ENCODE results near the gene LARP4B. TPM values are rescaled to one million over a fixed set of nuclear protein-coding genes. Genes with fewer than 3 reads are reported as not detected.

The LARP4B gene
- polyA plus RNA-seq, 1 donor (not counting 4 experiments of a cell fraction or from before 2014, with no cell fraction given) = 39.4 TPM

GRCh38 chr10:792792-793100, 138.8 kb downstream of the LARP4B start:
- FAIRE-seq = no peak

GRCh38 chr10:792083-792791, 139.3 kb downstream of the LARP4B start:
- no peak overlapping the region for H3K4me3 ChIP-seq (ENCODE audit: control insufficient read depth in 2 of 3, extremely low read depth in 1 of 3, insufficient read depth in 2 of 3, low read depth in 1 of 3, low read length in 3 of 3)
- dilution Hi-C loops (cut with MboI; ENCODE audit: extremely low pct_ligation_motif_present, low sequenced_read_pairs) = no loop called here
- H4K20me1 ChIP-seq (ENCODE audit: control insufficient read depth, extremely low read depth, insufficient read depth, low read length) = no peaks in the 10 kb centered on the region
- no peaks in the 10 kb centered on the region for H3K79me2 ChIP-seq (ENCODE audit: control insufficient read depth, insufficient read depth, low read length)
- no peaks in the 10 kb centered on the region for H3K27me3 ChIP-seq (ENCODE audit: control insufficient read depth, extremely low read depth, insufficient read depth, low read length)
- H3K36me3 ChIP-seq (ENCODE audit: control insufficient read depth in 2 of 2, extremely low read depth in 1 of 2, insufficient read depth in 2 of 2, low read length in 2 of 2) = no peaks in the 10 kb centered on the region
- H3K4me1 ChIP-seq (ENCODE audit: control insufficient read depth, extremely low read depth, insufficient read depth, low read length) = no peaks in the 10 kb centered on the region
- H3K9ac ChIP-seq (ENCODE audit: control insufficient read depth, extremely low read depth, insufficient read depth, low read length) = no peak overlapping the region
- FAIRE-seq (no peak), DNase-seq (ENCODE audit: low read depth, low spot score) (no peak)
- no peak overlapping the region for H3K27ac ChIP-seq (ENCODE audit: control insufficient read depth, insufficient read depth, low read length)
- TF ChIP-seq, protein P1, sequence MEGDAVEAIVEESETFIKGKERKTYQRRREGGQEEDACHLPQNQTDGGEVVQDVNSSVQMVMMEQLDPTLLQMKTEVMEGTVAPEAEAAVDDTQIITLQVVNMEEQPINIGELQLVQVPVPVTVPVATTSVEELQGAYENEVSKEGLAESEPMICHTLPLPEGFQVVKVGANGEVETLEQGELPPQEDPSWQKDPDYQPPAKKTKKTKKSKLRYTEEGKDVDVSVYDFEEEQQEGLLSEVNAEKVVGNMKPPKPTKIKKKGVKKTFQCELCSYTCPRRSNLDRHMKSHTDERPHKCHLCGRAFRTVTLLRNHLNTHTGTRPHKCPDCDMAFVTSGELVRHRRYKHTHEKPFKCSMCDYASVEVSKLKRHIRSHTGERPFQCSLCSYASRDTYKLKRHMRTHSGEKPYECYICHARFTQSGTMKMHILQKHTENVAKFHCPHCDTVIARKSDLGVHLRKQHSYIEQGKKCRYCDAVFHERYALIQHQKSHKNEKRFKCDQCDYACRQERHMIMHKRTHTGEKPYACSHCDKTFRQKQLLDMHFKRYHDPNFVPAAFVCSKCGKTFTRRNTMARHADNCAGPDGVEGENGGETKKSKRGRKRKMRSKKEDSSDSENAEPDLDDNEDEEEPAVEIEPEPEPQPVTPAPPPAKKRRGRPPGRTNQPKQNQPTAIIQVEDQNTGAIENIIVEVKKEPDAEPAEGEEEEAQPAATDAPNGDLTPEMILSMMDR (optimal IDR thresholded peaks at IDR 0.05 in 1 of 3, IDR thresholded peaks at IDR 0.05 in 1 of 3, conservative IDR thresholded peaks at IDR 0.05 in 1 of 3; ENCODE audit: extremely low read depth in 1 of 3, insufficient read depth in 2 of 3, low read length in 3 of 3) = no peak
- no peak for TF ChIP-seq EZH2 (IDR thresholded peaks at IDR 0.05; ENCODE audit: low read length)
- H3K4me2 ChIP-seq (ENCODE audit: control insufficient read depth, extremely low read depth, insufficient read depth, low read depth, low read length) = no peak overlapping the region
- no peak overlapping the region for H2AFZ ChIP-seq (ENCODE audit: control insufficient read depth, low read length)
- no peaks in the 10 kb centered on the region for H3K9me1 ChIP-seq (ENCODE audit: control insufficient read depth, extremely low read depth, insufficient read depth, low read length)
- H3K9me3 ChIP-seq (ENCODE audit: control insufficient read depth, low read depth, low read length) = no peaks in the 10 kb centered on the region

More at GRCh38 chr10:792792-793100, 138.8 kb downstream of the LARP4B start:
- dilution Hi-C loops (cut with MboI; ENCODE audit: extremely low pct_ligation_motif_present, low sequenced_read_pairs) = no loop called here
- H3K9ac ChIP-seq (ENCODE audit: control insufficient read depth, extremely low read depth, insufficient read depth, low read length) = no peak overlapping the region
- TF ChIP-seq, protein P1 (optimal IDR thresholded peaks at IDR 0.05 in 1 of 3, IDR thresholded peaks at IDR 0.05 in 1 of 3, conservative IDR thresholded peaks at IDR 0.05 in 1 of 3; ENCODE audit: extremely low read depth in 1 of 3, insufficient read depth in 2 of 3, low read length in 3 of 3) = no peak
- no peak for TF ChIP-seq EZH2 (IDR thresholded peaks at IDR 0.05; ENCODE audit: low read length)
- H3K79me2 ChIP-seq (ENCODE audit: control insufficient read depth, insufficient read depth, low read length) = no peaks in the 10 kb centered on the region
- no peak overlapping the region for H3K27ac ChIP-seq (ENCODE audit: control insufficient read depth, insufficient read depth, low read length)
- no peaks in the 10 kb centered on the region for H3K27me3 ChIP-seq (ENCODE audit: control insufficient read depth, extremely low read depth, insufficient read depth, low read length)
- no peaks in the 10 kb centered on the region for H3K36me3 ChIP-seq (ENCODE audit: control insufficient read depth in 2 of 2, extremely low read depth in 1 of 2, insufficient read depth in 2 of 2, low read length in 2 of 2)
- no peak for DNase-seq (ENCODE audit: low read depth, low spot score)
- no peak overlapping the region for H3K4me3 ChIP-seq (ENCODE audit: control insufficient read depth in 2 of 3, extremely low read depth in 1 of 3, insufficient read depth in 2 of 3, low read depth in 1 of 3, low read length in 3 of 3)
- H4K20me1 ChIP-seq (ENCODE audit: control insufficient read depth, extremely low read depth, insufficient read depth, low read length) = no peaks in the 10 kb centered on the region
- no peaks in the 10 kb centered on the region for H3K9me3 ChIP-seq (ENCODE audit: control insufficient read depth, low read depth, low read length)
- no peaks in the 10 kb centered on the region for H3K4me1 ChIP-seq (ENCODE audit: control insufficient read depth, extremely low read depth, insufficient read depth, low read length)
- no peaks in the 10 kb centered on the region for H3K9me1 ChIP-seq (ENCODE audit: control insufficient read depth, extremely low read depth, insufficient read depth, low read length)
- no peak overlapping the region for H2AFZ ChIP-seq (ENCODE audit: control insufficient read depth, low read length)
- H3K4me2 ChIP-seq (ENCODE audit: control insufficient read depth, extremely low read depth, insufficient read depth, low read depth, low read length) = no peak overlapping the region
